NB4 (cell line): ENCODE data around the gene ZNF211.

Source experiments
- MYC ChIP-seq: IDR thresholded peaks from 2 replicates; pipeline ENCODE4 v1.6.1; 2011; ENCODE audit warnings: low read depth, low read length
- POLR2A ChIP-seq: IDR thresholded peaks from 2 replicates; pipeline ENCODE4 v1.6.1; 2011; ENCODE audit warnings: mild to moderate bottlenecking; ENCODE audit not compliant: insufficient read length; ENCODE audit errors: extremely low read depth
- TF ChIP-seq, protein P1 (sequence below): IDR thresholded peaks from one replicate; pipeline ENCODE4 v1.5.1; 2012; ENCODE audit warnings: low read depth, low read length

DNA sequence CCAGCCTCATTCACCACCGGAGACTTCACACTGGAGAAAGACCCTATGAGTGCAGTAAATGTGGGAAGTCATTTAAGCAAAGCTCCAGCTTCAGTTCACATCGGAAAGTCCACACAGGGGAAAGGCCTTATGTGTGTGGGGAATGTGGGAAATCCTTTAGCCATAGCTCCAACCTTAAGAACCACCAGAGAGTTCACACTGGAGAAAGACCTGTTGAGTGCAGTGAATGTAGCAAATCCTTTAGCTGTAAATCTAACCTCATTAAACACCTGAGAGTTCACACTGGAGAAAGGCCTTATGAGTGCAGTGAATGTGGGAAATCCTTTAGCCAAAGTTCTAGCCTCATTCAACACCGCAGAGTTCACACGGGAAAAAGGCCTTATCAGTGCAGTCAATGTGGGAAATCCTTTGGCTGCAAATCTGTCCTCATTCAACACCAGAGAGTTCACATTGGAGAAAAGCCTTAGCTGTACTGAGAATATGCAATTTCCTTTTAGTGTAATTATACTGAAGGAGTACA lies 8.8 kb downstream of the ZNF211 start:
- TF ChIP-seq, protein P1, sequence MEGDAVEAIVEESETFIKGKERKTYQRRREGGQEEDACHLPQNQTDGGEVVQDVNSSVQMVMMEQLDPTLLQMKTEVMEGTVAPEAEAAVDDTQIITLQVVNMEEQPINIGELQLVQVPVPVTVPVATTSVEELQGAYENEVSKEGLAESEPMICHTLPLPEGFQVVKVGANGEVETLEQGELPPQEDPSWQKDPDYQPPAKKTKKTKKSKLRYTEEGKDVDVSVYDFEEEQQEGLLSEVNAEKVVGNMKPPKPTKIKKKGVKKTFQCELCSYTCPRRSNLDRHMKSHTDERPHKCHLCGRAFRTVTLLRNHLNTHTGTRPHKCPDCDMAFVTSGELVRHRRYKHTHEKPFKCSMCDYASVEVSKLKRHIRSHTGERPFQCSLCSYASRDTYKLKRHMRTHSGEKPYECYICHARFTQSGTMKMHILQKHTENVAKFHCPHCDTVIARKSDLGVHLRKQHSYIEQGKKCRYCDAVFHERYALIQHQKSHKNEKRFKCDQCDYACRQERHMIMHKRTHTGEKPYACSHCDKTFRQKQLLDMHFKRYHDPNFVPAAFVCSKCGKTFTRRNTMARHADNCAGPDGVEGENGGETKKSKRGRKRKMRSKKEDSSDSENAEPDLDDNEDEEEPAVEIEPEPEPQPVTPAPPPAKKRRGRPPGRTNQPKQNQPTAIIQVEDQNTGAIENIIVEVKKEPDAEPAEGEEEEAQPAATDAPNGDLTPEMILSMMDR: no peak
- TF ChIP-seq POLR2A (no peak), MYC (no peak)
